HG03108 (cell line): ENCODE data around the gene KLK14.

Source experiments
- ATAC-seq: cut with Tn5 transposase; IDR thresholded peaks from one replicate; pipeline ENCODE4 v1.9.1; 2021; ENCODE audit warnings: moderate library complexity; ENCODE audit not compliant: unreplicated experiment

The KLK14 gene

GRCh38 chr19:51082611-51083010 lies at the start of gene KLK14:
TSS of gene KLK14 (minus strand) at chr19:51082887. CDS start at chr19:51082614, 273 bp downstream.
- ATAC-seq = no peak

GRCh38 chr19:51131780-51132680 lies 49.3 kb upstream of the KLK14 start:
- no peak for ATAC-seq

- ATAC-seq = no peak
These were observed 47.0 kb upstream of the KLK14 start for GRCh38 chr19:51129716-51130115.

GRCh38 chr19:51128227-51128626 lies 45.5 kb upstream of the KLK14 start:
- no peak for ATAC-seq

DNA sequence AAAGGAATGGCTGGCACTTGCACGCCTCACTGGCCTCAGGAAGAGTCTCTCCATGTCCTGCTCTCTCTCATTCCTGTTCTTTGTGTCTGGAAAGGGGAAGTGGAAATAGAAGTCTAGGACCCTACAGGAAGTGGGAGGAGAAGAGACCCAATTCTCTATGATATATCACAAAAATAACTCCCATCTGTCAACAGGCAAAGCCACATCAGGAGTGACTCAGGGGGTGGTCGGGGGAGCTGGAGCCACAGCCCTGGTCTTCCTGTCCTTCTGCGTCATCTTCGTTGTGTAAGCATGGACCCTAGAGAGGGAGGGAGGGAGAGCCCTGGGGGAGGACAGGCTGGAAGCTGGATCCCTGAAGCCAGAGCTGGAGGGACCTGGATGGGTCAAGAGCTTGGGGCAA lies 45.1 kb upstream of the KLK14 start:
- no peak for ATAC-seq

DNA sequence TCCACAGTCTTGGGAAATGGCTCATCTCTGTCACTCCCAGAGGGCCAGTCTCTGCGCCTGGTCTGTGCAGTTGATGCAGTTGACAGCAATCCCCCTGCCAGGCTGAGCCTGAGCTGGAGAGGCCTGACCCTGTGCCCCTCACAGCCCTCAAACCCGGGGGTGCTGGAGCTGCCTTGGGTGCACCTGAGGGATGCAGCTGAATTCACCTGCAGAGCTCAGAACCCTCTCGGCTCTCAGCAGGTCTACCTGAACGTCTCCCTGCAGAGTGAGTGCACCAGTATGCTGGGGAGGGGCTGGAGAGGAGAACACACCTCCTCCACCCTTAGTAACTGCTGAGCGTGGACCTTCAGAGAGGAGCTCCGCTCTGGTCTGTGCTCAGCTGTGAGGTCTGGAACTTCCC lies 44.3 kb upstream of the KLK14 start:
- ATAC-seq = no peak

DNA sequence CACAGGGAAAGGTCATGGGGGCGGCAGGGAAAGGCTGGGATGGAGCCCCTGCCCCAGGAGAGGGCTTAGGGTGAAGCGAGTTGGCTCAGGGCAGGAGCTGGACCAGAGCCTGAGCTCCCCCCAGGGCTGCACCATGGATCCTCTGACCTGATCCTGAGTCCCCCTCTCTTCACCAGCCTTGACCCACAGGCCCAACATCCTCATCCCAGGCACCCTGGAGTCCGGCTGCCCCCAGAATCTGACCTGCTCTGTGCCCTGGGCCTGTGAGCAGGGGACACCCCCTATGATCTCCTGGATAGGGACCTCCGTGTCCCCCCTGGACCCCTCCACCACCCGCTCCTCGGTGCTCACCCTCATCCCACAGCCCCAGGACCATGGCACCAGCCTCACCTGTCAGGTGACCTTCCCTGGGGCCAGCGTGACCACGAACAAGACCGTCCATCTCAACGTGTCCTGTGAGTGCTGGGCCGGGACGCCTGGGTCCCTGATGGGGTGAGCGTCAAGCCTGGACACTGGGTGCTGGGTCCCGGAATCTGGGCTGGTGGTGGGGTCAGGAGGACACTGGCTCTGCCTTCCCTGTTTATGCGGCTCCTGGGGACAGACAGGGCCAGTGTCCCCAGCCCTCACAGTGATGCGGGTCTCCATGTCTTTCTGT lies 42.9 kb upstream of the KLK14 start:
- no peak for ATAC-seq

DNA sequence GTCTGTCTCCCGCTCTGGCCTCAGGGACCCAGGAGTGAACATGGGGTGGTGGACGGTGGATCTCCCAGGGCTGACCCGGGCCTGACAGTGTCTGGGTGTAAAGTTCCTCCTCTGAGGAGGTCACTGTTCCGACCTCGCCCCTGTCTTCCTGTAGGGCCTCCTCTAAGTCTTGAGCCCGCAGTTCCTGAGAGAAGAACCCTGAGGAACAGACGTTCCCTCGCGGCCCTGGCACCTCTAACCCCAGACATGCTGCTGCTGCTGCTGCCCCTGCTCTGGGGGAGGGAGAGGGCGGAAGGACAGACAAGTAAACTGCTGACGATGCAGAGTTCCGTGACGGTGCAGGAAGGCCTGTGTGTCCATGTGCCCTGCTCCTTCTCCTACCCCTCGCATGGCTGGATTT lies 42.0 kb upstream of the KLK14 start, which contains the start of gene SIGLEC9:
TSS of gene SIGLEC9 (plus strand) at position 178 of the 400 bp plus-strand sequence. CDS start at position 247, 69 bp downstream.
- ATAC-seq = no peak

DNA sequence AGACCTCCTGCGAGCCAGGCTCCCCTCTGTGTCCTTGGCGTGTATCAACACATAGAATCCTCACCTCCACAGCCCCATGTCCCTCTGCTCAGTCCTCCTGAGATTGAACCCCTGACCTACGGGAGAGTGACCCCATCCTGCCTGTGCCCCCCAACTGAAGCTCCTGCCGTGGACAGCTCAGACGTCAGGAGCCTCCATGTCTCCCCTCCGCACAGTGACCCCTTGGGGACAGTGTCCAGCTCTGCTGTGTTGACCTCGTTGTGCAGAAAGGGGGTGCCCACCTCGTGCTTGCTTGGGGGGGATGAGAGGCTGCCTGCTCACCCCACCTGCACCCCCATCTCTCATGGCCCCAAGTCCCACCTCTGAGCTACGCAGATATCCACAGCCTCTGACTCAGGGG lies 41.5 kb upstream of the KLK14 start:
- no peak for ATAC-seq

DNA sequence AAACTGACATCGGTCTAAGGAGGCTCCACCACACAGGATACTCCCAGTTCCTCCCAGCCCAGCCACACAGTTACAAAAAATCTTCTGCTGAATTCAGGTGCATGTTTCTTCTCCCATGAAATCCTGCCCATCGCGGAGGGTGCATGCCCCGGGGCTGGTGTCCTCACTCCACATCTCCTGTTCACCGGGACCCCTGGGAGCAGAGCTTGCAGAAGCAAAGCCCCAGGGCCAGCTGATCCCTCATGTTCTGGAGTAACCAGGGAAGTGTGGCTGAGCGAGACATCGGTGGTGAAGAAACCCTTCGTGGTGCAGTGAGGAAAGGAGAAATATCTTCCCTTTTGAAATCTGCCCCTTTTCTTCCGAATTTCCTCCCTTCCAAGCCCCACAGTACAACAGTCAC lies 41.1 kb upstream of the KLK14 start:
- no peak for ATAC-seq

- ATAC-seq = no peak
These were observed 40.7 kb upstream of the KLK14 start for GRCh38 chr19:51123381-51123800.

- ATAC-seq = no peak
These were observed 39.7 kb upstream of the KLK14 start for GRCh38 chr19:51122112-51122981.

GRCh38 chr19:51121257-51121656 lies 38.6 kb upstream of the KLK14 start:
- ATAC-seq = no peak

- no peak for ATAC-seq
These were observed 37.5 kb upstream of the KLK14 start for GRCh38 chr19:51120160-51120559.

GRCh38 chr19:51119611-51120010 lies 36.9 kb upstream of the KLK14 start:
- no peak for ATAC-seq

DNA sequence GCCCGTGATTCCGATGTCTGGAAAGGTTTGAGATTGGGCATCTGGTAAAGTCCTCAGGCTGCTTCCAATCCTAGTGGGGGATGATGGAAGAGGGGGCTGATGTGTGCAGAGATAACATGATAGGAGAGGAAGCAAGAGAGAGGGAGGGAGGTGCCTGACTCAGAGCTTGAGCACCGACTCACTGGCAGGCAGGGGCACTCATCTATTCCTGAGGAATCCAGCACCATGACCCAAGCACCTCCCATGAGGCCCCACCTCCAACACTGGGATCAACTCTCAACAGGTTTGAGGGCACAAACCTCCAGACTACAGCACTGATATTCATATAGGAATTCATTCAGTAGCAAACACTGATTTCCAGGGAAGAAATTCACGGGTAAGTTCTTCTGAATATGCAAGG lies 36.4 kb upstream of the KLK14 start:
- ATAC-seq = no peak

DNA sequence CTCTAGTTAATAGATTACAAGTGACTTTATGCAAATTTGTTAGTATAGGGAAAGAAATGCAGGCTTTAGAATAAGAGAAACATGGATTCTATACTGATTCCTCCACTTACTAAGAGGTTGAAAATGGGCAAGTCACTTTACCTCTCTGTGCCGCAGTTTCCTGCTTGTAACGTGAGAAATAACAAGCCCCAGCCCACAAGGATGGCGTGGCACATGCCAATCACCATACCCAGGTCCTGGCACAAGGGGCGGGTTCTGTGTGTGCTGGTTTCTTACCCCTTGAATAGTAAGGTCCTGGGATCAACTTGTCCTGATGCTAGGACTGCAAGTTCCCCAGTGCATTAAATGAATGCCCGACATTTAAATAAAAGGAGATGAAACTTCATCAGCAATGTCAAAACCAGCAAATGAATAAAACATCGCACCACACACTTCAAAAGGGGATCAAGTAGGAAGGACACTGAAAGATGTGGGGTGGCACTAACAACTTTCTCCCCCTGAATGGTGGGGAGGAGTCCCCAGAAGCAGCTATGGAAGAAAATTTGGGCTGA lies 34.1 kb upstream of the KLK14 start:
- no peak for ATAC-seq

DNA sequence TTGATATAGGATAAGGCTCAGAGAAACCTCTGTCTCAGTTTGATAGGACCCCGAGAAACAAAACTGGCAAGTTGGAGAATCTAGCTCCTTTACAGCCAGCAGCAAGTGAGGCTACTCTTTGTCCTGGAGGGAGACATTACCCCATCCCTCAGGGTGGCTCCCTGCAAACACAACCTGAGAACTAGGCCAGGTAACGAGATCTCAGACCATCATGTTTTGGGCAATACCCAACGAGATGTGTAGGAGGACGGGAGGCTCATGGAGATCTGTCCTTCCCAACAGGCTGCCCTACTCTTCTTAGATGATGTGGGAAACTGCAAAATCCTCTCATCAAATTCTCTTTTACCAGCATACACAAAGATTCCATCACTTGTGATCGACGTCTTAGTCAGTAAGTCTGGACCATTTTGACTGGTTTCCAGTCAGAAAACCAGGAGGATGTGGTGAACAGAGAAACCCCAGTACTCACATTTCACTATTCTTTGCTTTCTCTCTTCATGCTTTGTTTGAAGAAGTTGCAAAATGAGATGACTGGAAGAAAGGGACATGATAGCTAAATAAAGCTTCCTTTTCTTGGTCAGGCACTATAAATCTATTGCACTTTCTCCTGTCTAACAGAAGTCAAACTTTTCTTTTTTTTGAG lies 31.5 kb upstream of the KLK14 start:
- no peak for ATAC-seq

DNA sequence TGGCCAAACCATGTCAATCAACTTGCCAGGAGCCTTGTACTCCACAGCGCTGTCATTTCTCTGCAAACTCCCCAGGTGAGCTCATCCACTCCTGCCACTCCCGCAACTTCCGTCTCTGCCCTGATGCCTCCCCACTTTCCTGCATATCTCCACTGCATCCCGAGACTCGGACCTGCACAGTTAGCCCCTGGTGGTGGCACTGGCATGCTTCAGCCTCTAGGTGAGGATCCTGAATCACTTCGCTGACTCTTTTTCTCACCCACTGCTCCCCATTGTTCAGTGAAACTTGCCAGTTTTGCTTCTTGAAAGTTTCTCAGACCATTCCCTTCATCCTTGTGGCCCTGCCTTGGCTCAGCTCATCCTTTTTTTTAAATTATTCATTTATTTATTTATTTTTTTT lies 28.9 kb upstream of the KLK14 start:
- no peak for ATAC-seq

- no peak for ATAC-seq
These were observed 27.9 kb upstream of the KLK14 start for GRCh38 chr19:51110666-51110971.

- peak; percentile 7 for ATAC-seq
These were observed 26.1 kb upstream of the KLK14 start for GRCh38 chr19:51108805-51109146.
